Activated T-cell treated with anti-CD3 and anti-CD28 coated beads for 24 hours (primary cell): ENCODE data around the gene SRA1.

Source experiments
- DNase-seq: peaks from one replicate; pipeline ENCODE4 v3.0.0-alpha.2; 2020; ENCODE audit warnings: low read depth

SRA1 gene

GRCh38 chr5:140570058-140570457 lies 12.8 kb upstream of the SRA1 start:
- no peak for DNase-seq

- DNase-seq = no peak
Measured at GRCh38 chr5:140569197-140569596, 11.9 kb upstream of the SRA1 start.

- DNase-seq = no peak
Measured at GRCh38 chr5:140568443-140569063, 11.3 kb upstream of the SRA1 start.

- DNase-seq = no peak
Measured at GRCh38 chr5:140567871-140568270, 10.6 kb upstream of the SRA1 start.

- no peak for DNase-seq
Measured at GRCh38 chr5:140567136-140567818, 10.0 kb upstream of the SRA1 start.

- no peak for DNase-seq
Measured at GRCh38 chr5:140566665-140567064, 9.4 kb upstream of the SRA1 start.

GRCh38 chr5:140565780-140566095 lies 8.5 kb upstream of the SRA1 start:
- no peak for DNase-seq

GRCh38 chr5:140565024-140565779 lies 7.9 kb upstream of the SRA1 start:
- DNase-seq = no peak

GRCh38 chr5:140564196-140565023 lies 7.1 kb upstream of the SRA1 start, which contains the start of the genes APBB3 and SLC35A4:
TSS of gene APBB3 (minus strand) at chr5:140564598. CDS start at chr5:140564245, 353 bp downstream.
TSS of gene SLC35A4 (plus strand) at chr5:140564828. CDS start at chr5:140567170, 2,342 bp downstream.
- DNase-seq = peak; percentile 95

GRCh38 chr5:140563596-140563995 lies 6.3 kb upstream of the SRA1 start:
- DNase-seq = no peak

- DNase-seq = no peak
Measured at GRCh38 chr5:140561753-140562523, 4.7 kb upstream of the SRA1 start.

GRCh38 chr5:140560227-140560626 lies 3.0 kb upstream of the SRA1 start:
- DNase-seq = no peak

GRCh38 chr5:140558542-140558941 lies 1.3 kb upstream of the SRA1 start:
- DNase-seq = no peak

GRCh38 chr5:140557965-140558364 lies 692 bp upstream of the SRA1 start:
- DNase-seq = no peak

- no peak for DNase-seq
Measured at GRCh38 chr5:140556438-140556837, 835 bp downstream of the SRA1 start.

- DNase-seq = no peak
Measured at GRCh38 chr5:140555747-140556312, 1.4 kb downstream of the SRA1 start.

GRCh38 chr5:140554454-140554853 lies 2.8 kb downstream of the SRA1 start:
- no peak for DNase-seq

- DNase-seq = no peak
Measured at GRCh38 chr5:140553657-140554056, 3.6 kb downstream of the SRA1 start.

GRCh38 chr5:140551872-140552271 lies 5.4 kb downstream of the SRA1 start:
- DNase-seq = no peak

GRCh38 chr5:140550147-140551079 lies 6.9 kb downstream of the SRA1 start:
- DNase-seq = no peak
